ENCODE data around the gene CD59. TPM values are rescaled to one million over a fixed set of nuclear protein-coding genes. Genes with fewer than 3 reads are reported as not detected.

The CD59 gene, protein sequence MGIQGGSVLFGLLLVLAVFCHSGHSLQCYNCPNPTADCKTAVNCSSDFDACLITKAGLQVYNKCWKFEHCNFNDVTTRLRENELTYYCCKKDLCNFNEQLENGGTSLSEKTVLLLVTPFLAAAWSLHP
- total RNA-seq (2021) (193 and 204 TPM in 2 replicates), Bru-seq, nascent RNA (percentile 87 among the genes with signal in this experiment), BruChase-seq, experiment 1, labeled RNA remaining after a 2-hour chase (percentile 91 among the genes with signal in this experiment), BruChase-seq, experiment 2, labeled RNA remaining after a 6-hour chase (percentile 93 among the genes with signal in this experiment)
- long read RNA-seq, full-length matches to known transcripts, result 183 of 201 reads
- long read RNA-seq, partial matches to known transcripts, result 0 of 201 reads
- long read RNA-seq, other reads (novel, unspliced or antisense), result 18 of 201 reads

DNA sequence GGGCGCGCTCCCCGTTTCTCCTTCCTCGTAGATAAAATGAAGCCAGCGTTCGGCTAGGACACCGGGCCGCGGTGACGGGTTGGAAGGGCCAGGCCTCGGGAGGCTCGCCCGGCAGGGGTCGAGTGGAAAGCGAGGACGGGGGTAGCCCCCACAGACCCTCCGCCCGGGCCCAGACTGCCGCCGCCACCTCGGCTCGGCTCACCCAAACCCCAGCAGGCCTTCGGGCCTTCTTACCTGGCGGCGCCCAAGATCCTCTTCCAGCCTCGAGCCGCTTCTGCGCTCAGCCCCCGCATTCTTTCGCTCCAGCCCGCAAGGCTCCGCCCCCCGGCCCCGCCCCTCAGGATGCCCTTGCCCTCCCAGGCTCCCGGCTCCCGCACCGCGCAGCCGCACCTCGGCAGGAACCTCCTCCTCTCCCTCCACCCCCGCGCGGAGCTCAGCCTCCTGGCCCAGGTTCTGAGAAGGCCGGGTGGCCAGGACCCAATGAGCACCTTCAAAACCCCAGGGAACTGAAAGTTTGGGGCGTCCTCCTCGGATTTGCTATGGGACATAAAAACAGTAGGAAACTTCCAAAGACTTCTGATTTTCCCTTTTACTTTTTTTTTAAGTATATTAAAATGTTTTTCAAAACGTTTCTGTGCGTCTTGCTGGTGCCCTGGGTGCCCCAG, at the start of gene CD59:
TSS of gene CD59 (minus strand) at position 276 of the 665 bp plus-strand sequence. CDS start 13,978 bp downstream, outside the sequence.
- H3K36me3 ChIP-seq (ENCODE audit: insufficient read depth, low read length, poor library complexity, severe bottlenecking), result no peaks in the 10 kb centered on the region
- no peaks in the 10 kb centered on the region for H3K9me3 ChIP-seq (ENCODE audit: low read depth, low read length, poor library complexity, severe bottlenecking)
- no TSS peak for BruUV-seq (replicated peaks)
- peak within 1 kb of the TSS; percentile 74 for H3K27ac ChIP-seq (ENCODE audit: low read depth, low read length, poor library complexity, severe bottlenecking)
- DNase-seq (ENCODE audit: low spot score), result peak; percentile 99
- no peak for TF ChIP-seq EZH2 (IDR thresholded peaks at IDR 0.05; ENCODE audit: borderline replicate concordance, low read depth, low read length, poor library complexity, severe bottlenecking)
- TF ChIP-seq, protein P1, sequence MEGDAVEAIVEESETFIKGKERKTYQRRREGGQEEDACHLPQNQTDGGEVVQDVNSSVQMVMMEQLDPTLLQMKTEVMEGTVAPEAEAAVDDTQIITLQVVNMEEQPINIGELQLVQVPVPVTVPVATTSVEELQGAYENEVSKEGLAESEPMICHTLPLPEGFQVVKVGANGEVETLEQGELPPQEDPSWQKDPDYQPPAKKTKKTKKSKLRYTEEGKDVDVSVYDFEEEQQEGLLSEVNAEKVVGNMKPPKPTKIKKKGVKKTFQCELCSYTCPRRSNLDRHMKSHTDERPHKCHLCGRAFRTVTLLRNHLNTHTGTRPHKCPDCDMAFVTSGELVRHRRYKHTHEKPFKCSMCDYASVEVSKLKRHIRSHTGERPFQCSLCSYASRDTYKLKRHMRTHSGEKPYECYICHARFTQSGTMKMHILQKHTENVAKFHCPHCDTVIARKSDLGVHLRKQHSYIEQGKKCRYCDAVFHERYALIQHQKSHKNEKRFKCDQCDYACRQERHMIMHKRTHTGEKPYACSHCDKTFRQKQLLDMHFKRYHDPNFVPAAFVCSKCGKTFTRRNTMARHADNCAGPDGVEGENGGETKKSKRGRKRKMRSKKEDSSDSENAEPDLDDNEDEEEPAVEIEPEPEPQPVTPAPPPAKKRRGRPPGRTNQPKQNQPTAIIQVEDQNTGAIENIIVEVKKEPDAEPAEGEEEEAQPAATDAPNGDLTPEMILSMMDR (conservative IDR thresholded peaks at IDR 0.05; ENCODE audit: low read depth, low read length), result no peak
- intact Hi-C loops (cut with micrococcal nuclease; ENCODE audit: unreplicated experiment), result loop anchor here (2.0 to 5.0 kb wide), 2 partner anchors 373 to 574 kb away; partner anchors contain the start of gene CSTF3
- H3K4me1 ChIP-seq (ENCODE audit: insufficient read depth, low read length, poor library complexity, severe bottlenecking), result peaks cover 22% of the 10 kb centered on the region
- H3K27me3 ChIP-seq (replicated peaks; ENCODE audit: insufficient read depth, low read depth, low read length, poor library complexity), result no peaks in the 10 kb centered on the region
- ChIA-PET POLR2A (ENCODE audit: low non-redundant PET) (interaction anchor here (0.5 kb wide), 1 partner anchor 36 kb away, joined by 3 read pairs; no protein-coding TSS in a partner anchor), CTCF (interaction anchor here (0.5 to 0.6 kb wide), 3 partner anchors 48 to 364 kb away, joined by 3 to 4 read pairs (median 3); no protein-coding TSS in a partner anchor)
- H3K4me3 ChIP-seq (ENCODE audit: low read depth, low read length, poor library complexity, severe bottlenecking), result peak within 1 kb of the TSS; percentile 67

DNA sequence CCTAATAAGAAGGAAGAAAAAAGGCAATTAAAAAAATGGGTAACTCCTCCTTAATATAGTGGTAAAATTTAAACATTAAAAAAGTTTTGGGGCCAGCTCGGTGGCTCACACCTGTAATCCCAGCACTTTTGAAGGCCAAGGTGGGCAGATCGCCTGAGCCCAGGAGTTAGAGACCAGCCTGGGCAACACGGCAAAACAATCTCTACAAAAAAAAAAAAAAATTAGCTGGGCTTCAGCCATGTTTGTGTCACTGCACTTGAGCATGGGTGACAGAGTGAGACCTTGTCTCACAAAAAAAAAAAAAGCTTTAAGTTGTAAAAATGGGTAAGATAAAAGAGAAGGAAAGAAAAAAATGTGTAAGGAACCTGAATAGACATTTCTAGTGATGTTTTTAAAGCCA, 49.4 kb upstream of the CD59 start:
- CTCF ChIA-PET, result no interaction called here
- H3K36me3 ChIP-seq (ENCODE audit: insufficient read depth, low read length, poor library complexity, severe bottlenecking), result no peaks in the 10 kb centered on the region
- no peak for DNase-seq (ENCODE audit: low spot score)
- POLR2A ChIA-PET (ENCODE audit: low non-redundant PET), result no interaction called here
- peaks cover 6% of the 10 kb centered on the region for H3K4me1 ChIP-seq (ENCODE audit: insufficient read depth, low read length, poor library complexity, severe bottlenecking)
- TF ChIP-seq, protein P1 (conservative IDR thresholded peaks at IDR 0.05; ENCODE audit: low read depth, low read length), result no peak
- no peak for TF ChIP-seq EZH2 (IDR thresholded peaks at IDR 0.05; ENCODE audit: borderline replicate concordance, low read depth, low read length, poor library complexity, severe bottlenecking)
- H3K4me3 ChIP-seq (ENCODE audit: low read depth, low read length, poor library complexity, severe bottlenecking), result no peak overlapping the region
- no peaks in the 10 kb centered on the region for H3K27me3 ChIP-seq (replicated peaks; ENCODE audit: insufficient read depth, low read depth, low read length, poor library complexity)
- H3K9me3 ChIP-seq (ENCODE audit: low read depth, low read length, poor library complexity, severe bottlenecking), result no peaks in the 10 kb centered on the region
- BruUV-seq (replicated peaks), result no TSS peak
- intact Hi-C loops (cut with micrococcal nuclease; ENCODE audit: unreplicated experiment), result no loop called here
- no peak overlapping the region for H3K27ac ChIP-seq (ENCODE audit: low read depth, low read length, poor library complexity, severe bottlenecking)

DNA sequence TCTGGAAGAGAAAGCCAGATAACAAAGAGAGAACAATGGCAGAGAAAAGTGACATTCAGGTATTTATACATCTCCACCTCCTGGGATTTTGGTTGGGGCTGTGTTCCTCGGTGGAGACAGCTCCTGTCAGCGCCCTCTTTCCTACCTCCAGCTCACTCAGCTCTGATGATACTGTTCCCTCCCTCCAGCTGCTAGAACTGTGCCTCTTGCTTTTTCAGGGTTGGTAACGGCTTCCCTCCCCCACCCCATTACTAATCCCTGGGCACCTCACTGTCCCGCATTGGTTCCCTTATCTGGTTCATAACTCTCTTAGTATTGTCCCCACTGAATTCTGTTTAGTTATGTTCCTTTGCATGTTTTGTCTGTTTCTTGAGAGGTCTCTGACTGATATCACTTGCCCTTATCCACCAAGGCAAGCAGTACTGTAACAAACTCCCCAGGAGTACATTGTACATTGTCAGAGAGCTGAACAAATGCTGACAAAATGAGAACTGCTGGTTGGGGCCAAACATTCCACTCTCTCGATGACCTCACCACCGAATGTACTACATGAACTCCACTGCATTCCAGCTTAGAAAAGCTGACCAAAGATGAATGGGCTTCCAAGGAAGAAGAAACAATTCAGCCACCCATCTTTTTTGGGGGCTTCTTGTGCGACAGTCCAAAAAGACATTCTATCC, 43.8 kb upstream of the CD59 start:
- TF ChIP-seq EZH2 (IDR thresholded peaks at IDR 0.05; ENCODE audit: borderline replicate concordance, low read depth, low read length, poor library complexity, severe bottlenecking), result no peak
- TF ChIP-seq, protein P1 (conservative IDR thresholded peaks at IDR 0.05; ENCODE audit: low read depth, low read length), result no peak
- Histone ChIP-seq H3K27me3 (replicated peaks; ENCODE audit: insufficient read depth, low read depth, low read length, poor library complexity) (no peaks in the 10 kb centered on the region), H3K4me3 (ENCODE audit: low read depth, low read length, poor library complexity, severe bottlenecking) (no peak overlapping the region), H3K4me1 (ENCODE audit: insufficient read depth, low read length, poor library complexity, severe bottlenecking) (peaks cover 33% of the 10 kb centered on the region), H3K9me3 (ENCODE audit: low read depth, low read length, poor library complexity, severe bottlenecking) (no peaks in the 10 kb centered on the region), H3K36me3 (ENCODE audit: insufficient read depth, low read length, poor library complexity, severe bottlenecking) (no peaks in the 10 kb centered on the region), H3K27ac (ENCODE audit: low read depth, low read length, poor library complexity, severe bottlenecking) (no peak overlapping the region)
- DNase-seq (ENCODE audit: low spot score), result no peak
- BruUV-seq (replicated peaks), result no TSS peak
- POLR2A ChIA-PET (ENCODE audit: low non-redundant PET), result no interaction called here
- intact Hi-C loops (cut with micrococcal nuclease; ENCODE audit: unreplicated experiment), result no loop called here
- CTCF ChIA-PET, result no interaction called here
